Adrenal gland (tissue), 5 donors: Measurements from ENCODE around the gene PTTG1IP2.

Source experiments
- POLR2A ChIP-seq, 2 donors: fragments of 450-650 bp; IDR thresholded peaks; one replicate each; pipeline ENCODE4 v1.6.1; 2017; ENCODE audit warnings: antibody characterized with exemption in 2 of 2, mild to moderate bottlenecking in 2 of 2, moderate library complexity in 1 of 2
- TF ChIP-seq, protein P1 (sequence below), 6 experiments: fragments of 450-650 bp in 4 of 6; fragments of 200-600 bp in 2 of 6; sonication (generic) in 1 of 6; IDR thresholded peaks; 1 replicate in 5 of 6; 2 replicates in 1 of 6; pipeline versions ENCODE4 v1.5.1 to v1.8.0; 2016 to 2021; ENCODE audit warnings: antibody characterized with exemption in 6 of 6, mild to moderate bottlenecking in 2 of 6, moderate library complexity in 1 of 6
- donor health status: DM: no; HTN: no; CAD: no.

- TF ChIP-seq, protein P1, sequence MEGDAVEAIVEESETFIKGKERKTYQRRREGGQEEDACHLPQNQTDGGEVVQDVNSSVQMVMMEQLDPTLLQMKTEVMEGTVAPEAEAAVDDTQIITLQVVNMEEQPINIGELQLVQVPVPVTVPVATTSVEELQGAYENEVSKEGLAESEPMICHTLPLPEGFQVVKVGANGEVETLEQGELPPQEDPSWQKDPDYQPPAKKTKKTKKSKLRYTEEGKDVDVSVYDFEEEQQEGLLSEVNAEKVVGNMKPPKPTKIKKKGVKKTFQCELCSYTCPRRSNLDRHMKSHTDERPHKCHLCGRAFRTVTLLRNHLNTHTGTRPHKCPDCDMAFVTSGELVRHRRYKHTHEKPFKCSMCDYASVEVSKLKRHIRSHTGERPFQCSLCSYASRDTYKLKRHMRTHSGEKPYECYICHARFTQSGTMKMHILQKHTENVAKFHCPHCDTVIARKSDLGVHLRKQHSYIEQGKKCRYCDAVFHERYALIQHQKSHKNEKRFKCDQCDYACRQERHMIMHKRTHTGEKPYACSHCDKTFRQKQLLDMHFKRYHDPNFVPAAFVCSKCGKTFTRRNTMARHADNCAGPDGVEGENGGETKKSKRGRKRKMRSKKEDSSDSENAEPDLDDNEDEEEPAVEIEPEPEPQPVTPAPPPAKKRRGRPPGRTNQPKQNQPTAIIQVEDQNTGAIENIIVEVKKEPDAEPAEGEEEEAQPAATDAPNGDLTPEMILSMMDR (IDR thresholded peaks at IDR 0.05) = no peak
- TF ChIP-seq POLR2A (IDR thresholded peaks at IDR 0.05) = no peak
These were observed 49.2 kb downstream of the PTTG1IP2 start for GRCh38 chr7:90518630-90519029.
